Trophoblast cell (in vitro differentiated cells and primary cell): ENCODE results near the gene FUT4.

Experiments
- DNase-seq, 2 donors: peaks; one replicate each; pipeline ENCODE4 v3.0.0-alpha.2; 2016
- H2AFZ ChIP-seq: 2 replicates; pipeline ENCODE4 v1.6.1; 2013; ENCODE audit warnings: low read length, moderate library complexity, mild to moderate bottlenecking; ENCODE audit not compliant: insufficient read depth, poor library complexity
- H2AK5ac ChIP-seq: 2 replicates; pipeline ENCODE4 v1.6.1; 2013; ENCODE audit warnings: mild to moderate bottlenecking, low read length
- H2BK120ac ChIP-seq: 2 replicates; pipeline ENCODE4 v1.6.1; 2013; ENCODE audit warnings: low read length, mild to moderate bottlenecking, moderate library complexity; ENCODE audit not compliant: insufficient read depth, poor library complexity
- H2BK12ac ChIP-seq: 2 replicates; pipeline ENCODE4 v1.6.1; 2013; ENCODE audit warnings: mild to moderate bottlenecking, low read length, moderate library complexity
- H2BK5ac ChIP-seq: 2 replicates; pipeline ENCODE4 v1.6.1; 2013; ENCODE audit warnings: low read length, low read depth, moderate library complexity, mild to moderate bottlenecking; ENCODE audit not compliant: poor library complexity
- H3K14ac ChIP-seq: 2 replicates; pipeline ENCODE4 v1.6.1; 2013; ENCODE audit warnings: mild to moderate bottlenecking, low read length
- H3K18ac ChIP-seq: 2 replicates; pipeline ENCODE4 v1.6.1; 2013; ENCODE audit warnings: mild to moderate bottlenecking, low read length
- H3K23ac ChIP-seq: 2 replicates; pipeline ENCODE4 v1.6.1; 2013; ENCODE audit warnings: low read length
- H3K27ac ChIP-seq: 2 replicates; pipeline ENCODE4 v1.5.1; 2013; ENCODE audit warnings: low read depth, mild to moderate bottlenecking, inconsistent platforms, low read length, moderate library complexity
- H3K27me3 ChIP-seq: 2 replicates; pipeline ENCODE4 v1.6.1; 2013; ENCODE audit warnings: inconsistent platforms, mild to moderate bottlenecking, low read length, moderate library complexity; ENCODE audit not compliant: insufficient read depth
- H3K36me3 ChIP-seq, 2 experiments: 1 replicate in 1 of 2; 2 replicates in 1 of 2; pipeline ENCODE4 v1.6.1; 2013; ENCODE audit warnings: low read length in 2 of 2, mild to moderate bottlenecking in 2 of 2, moderate library complexity in 1 of 2; ENCODE audit not compliant: insufficient read depth in 2 of 2, control insufficient read depth in 1 of 2
- H3K4ac ChIP-seq: 2 replicates; pipeline ENCODE4 v1.6.1; 2013; ENCODE audit warnings: low read depth, mild to moderate bottlenecking, low read length, moderate library complexity
- H3K4me1 ChIP-seq, 2 experiments: 1 replicate in 1 of 2; 2 replicates in 1 of 2; pipeline ENCODE4 v1.6.1; 2013; ENCODE audit warnings: low read length in 2 of 2, mild to moderate bottlenecking in 2 of 2, moderate library complexity in 1 of 2; ENCODE audit not compliant: insufficient read depth in 2 of 2, control insufficient read depth in 1 of 2
- H3K4me2 ChIP-seq: 2 replicates; pipeline ENCODE4 v1.6.1; 2013; ENCODE audit warnings: inconsistent platforms, mild to moderate bottlenecking, low read length, moderate library complexity
- H3K4me3 ChIP-seq: 2 replicates; pipeline ENCODE4 v1.5.1; 2013; ENCODE audit warnings: mild to moderate bottlenecking, low read depth, low read length, inconsistent platforms
- H3K79me1 ChIP-seq: one replicate; pipeline ENCODE4 v1.6.1; 2013; ENCODE audit warnings: low read length
- H3K79me2 ChIP-seq: 2 replicates; pipeline ENCODE4 v1.6.1; 2013; ENCODE audit warnings: low read length, mild to moderate bottlenecking; ENCODE audit not compliant: control insufficient read depth, insufficient read depth, poor library complexity
- H3K9ac ChIP-seq: 2 replicates; pipeline ENCODE4 v1.6.1; 2013; ENCODE audit warnings: mild to moderate bottlenecking, low read length
- H3K9me3 ChIP-seq: 2 replicates; pipeline ENCODE4 v1.6.1; 2013; ENCODE audit warnings: low read depth, mild to moderate bottlenecking, control low read depth, inconsistent platforms, low read length; ENCODE audit not compliant: insufficient read depth
- H4K12ac ChIP-seq: 2 replicates; pipeline ENCODE4 v1.6.1; 2013; ENCODE audit warnings: low read depth, mild to moderate bottlenecking, low read length, moderate library complexity
- H4K8ac ChIP-seq: 2 replicates; pipeline ENCODE4 v1.6.1; 2013; ENCODE audit warnings: low read depth, mild to moderate bottlenecking, low read length, moderate library complexity
- H4K91ac ChIP-seq: one replicate; pipeline ENCODE4 v1.6.1; 2013; ENCODE audit warnings: low read depth, mild to moderate bottlenecking, low read length, moderate library complexity
- WGBS: extraction: QIAGEN DNeasy Blood & Tissue Kit; methylation state at CpG from one replicate; pipeline ENCODE4 v1.1.7; 2013; ENCODE audit warnings: missing lambda C conversion rate; ENCODE audit not compliant: insufficient read length, insufficient coverage; ENCODE audit errors: extremely low coverage; 5-methylcytosine and 5-hydroxymethylcytosine counted together

The FUT4 gene

DNA sequence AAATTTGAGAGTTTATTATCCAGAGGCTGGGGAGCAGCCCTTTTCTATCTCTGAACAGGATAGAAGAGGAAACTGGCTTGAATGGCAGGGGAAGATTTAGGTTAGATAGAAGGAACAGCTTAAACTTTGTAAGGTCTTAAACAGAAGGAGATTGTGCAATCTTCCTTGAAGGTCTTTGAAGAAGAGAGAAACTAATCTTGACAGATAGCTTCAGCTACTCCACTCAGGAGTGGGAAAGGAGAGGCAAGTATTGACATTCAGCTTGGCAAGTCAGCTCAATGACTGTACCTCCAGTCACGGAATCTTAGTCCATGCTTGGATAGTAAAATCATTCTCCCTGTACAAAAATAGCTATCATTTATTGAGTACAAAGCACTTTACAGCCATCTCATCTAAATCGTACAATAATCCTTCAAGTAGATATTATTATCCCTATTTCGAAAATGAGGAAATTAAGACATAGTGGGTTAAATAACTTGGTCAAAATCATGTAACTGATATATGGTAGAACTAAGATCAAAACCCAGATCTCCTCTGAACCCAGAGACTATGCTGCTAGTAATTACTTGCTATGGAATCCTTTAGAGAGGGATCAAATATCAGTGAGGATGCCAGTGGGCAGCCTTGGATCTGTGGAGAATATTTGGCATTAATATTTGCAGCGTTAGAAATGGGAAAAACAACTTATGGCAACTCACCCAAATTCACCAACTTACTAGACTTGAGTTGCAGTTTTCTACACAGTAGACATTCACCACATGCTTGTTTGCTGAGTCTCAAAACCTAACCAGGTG, 16.9 kb upstream of the FUT4 start:
- no peaks in the 10 kb centered on the region for H3K79me2 ChIP-seq
- H3K4me2 ChIP-seq = no peak overlapping the region
- no peak overlapping the region for H4K8ac ChIP-seq
- no peaks in the 10 kb centered on the region for H3K27me3 ChIP-seq
- no peak overlapping the region for H2AK5ac ChIP-seq
- no peak overlapping the region for H2BK120ac ChIP-seq
- no peak overlapping the region for H4K91ac ChIP-seq
- H2BK5ac ChIP-seq = no peak overlapping the region
- H4K12ac ChIP-seq = no peak overlapping the region
- H3K18ac ChIP-seq = no peak overlapping the region
- H3K79me1 ChIP-seq = no peaks in the 10 kb centered on the region
- no peak overlapping the region for H3K9ac ChIP-seq
- H3K4ac ChIP-seq = no peak overlapping the region
- H2AFZ ChIP-seq = no peak overlapping the region
- no peak for DNase-seq
- peaks cover 0 to 5% of the 10 kb centered on the region in 2 experiments for H3K4me1 ChIP-seq
- H3K36me3 ChIP-seq = no peaks in the 10 kb centered on the region
- H3K9me3 ChIP-seq = no peaks in the 10 kb centered on the region
- no CpG with 5 or more reads among the region's 4 CpGs for WGBS
- no peak overlapping the region for H3K23ac ChIP-seq
- no peak overlapping the region for H2BK12ac ChIP-seq
- no peak overlapping the region for H3K4me3 ChIP-seq
- H3K14ac ChIP-seq = no peak overlapping the region
- no peak overlapping the region for H3K27ac ChIP-seq

DNA sequence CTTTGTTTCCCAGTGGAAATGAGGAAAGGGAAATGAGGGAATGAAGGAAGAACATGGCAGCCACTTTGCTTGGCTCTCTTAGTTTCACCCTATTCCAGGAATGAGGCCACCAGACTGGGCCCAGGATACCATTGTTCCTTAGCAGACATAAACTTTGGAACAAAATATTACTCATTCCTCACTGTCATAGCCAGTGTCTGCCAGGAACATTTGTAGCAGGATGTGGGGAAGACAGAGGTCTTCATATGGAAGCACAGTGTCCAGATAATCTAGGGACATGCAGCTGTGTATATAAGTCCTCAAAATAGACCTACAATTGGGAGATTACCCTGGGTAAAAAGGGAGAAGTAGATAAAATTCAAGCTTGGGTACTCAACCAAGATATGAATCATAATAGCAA, 15.2 kb upstream of the FUT4 start:
- no peaks in the 10 kb centered on the region for H3K36me3 ChIP-seq
- DNase-seq = no peak

DNA sequence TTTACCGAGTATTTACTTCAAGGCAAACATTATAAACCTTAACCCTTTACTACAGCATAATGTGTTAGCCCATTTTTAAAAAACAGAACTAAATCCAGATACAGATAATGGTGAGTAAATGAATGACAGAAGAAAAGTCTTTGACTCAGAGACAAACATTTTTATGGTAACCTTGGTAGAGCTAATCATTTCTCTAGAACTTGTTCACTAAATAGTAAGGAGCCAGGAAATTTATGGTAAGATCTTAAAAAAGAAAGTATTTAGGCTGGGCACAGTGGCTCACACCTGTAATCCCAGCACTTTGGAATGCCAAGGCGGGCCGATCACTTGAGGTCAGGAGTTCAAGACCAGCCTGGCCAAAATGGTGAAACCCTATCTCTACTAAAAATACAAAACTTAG, 11.5 kb upstream of the FUT4 start:
- Histone ChIP-seq H3K18ac (no peak overlapping the region), H3K27ac (no peak overlapping the region), H3K14ac (no peak overlapping the region), H3K9me3 (no peaks in the 10 kb centered on the region), H2BK5ac (no peak overlapping the region), H3K36me3 (no peaks in the 10 kb centered on the region), H3K4ac (no peak overlapping the region), H2BK120ac (no peak overlapping the region), H2AK5ac (no peak overlapping the region), H4K12ac (no peak overlapping the region), H3K23ac (no peak overlapping the region), H4K91ac (no peak overlapping the region), H3K79me1 (no peaks in the 10 kb centered on the region), H3K4me3 (no peak overlapping the region), H2BK12ac (no peak overlapping the region), H3K27me3 (no peaks in the 10 kb centered on the region), H2AFZ (no peak overlapping the region), H4K8ac (no peak overlapping the region), H3K79me2 (no peaks in the 10 kb centered on the region), H3K9ac (no peak overlapping the region), H3K4me1 (peaks cover 0 to 3% of the 10 kb centered on the region in 2 experiments), H3K4me2 (no peak overlapping the region)
- no peak for DNase-seq
- WGBS = no CpG with 5 or more reads among the region's 3 CpGs

More for the DNA sequence above, 15.2 kb upstream of the FUT4 start:
- H3K18ac ChIP-seq = no peak overlapping the region
- peaks cover 0 to 5% of the 10 kb centered on the region in 2 experiments for H3K4me1 ChIP-seq
- no peaks in the 10 kb centered on the region for H3K79me2 ChIP-seq
- H3K9ac ChIP-seq = no peak overlapping the region
- H4K8ac ChIP-seq = no peak overlapping the region
- H2BK5ac ChIP-seq = no peak overlapping the region
- no peak overlapping the region for H4K91ac ChIP-seq
- H3K4ac ChIP-seq = no peak overlapping the region
- H3K9me3 ChIP-seq = no peaks in the 10 kb centered on the region
- H3K23ac ChIP-seq = no peak overlapping the region
- no peak overlapping the region for H3K14ac ChIP-seq
- H3K27me3 ChIP-seq = no peaks in the 10 kb centered on the region
- no peaks in the 10 kb centered on the region for H3K79me1 ChIP-seq
- no peak overlapping the region for H3K4me3 ChIP-seq
- H2BK12ac ChIP-seq = no peak overlapping the region
- H2AK5ac ChIP-seq = no peak overlapping the region
- no peak overlapping the region for H2AFZ ChIP-seq
- no peak overlapping the region for H2BK120ac ChIP-seq
- no peak overlapping the region for H3K4me2 ChIP-seq
- H4K12ac ChIP-seq = no peak overlapping the region
- no peak overlapping the region for H3K27ac ChIP-seq

DNA sequence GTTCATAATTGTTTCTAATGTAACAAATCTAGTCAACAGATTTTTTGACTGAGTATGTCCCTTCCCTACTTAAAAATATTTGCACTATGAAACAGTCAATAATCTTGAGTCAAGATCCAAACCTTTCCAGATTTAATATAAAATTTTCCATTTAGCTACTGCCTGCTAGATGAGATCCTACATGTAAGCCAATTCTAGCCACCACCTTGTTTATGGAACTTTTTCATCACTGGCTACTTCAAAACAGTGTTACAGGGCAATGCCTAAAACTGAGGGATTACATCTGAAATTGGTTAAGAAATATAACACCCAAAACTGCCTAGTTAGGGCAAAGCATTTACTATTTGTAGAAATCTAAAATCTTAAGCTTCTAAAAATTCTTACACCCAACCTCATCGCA, 10.5 kb upstream of the FUT4 start:
- WGBS = no CpG with 5 or more reads among the region's 1 CpG

More for the DNA sequence above, 10.5 kb upstream of the FUT4 start:
- no peak for DNase-seq
- Histone ChIP-seq H2BK5ac (no peak overlapping the region), H3K79me1 (no peaks in the 10 kb centered on the region), H4K91ac (no peak overlapping the region), H3K79me2 (no peaks in the 10 kb centered on the region), H2BK120ac (no peak overlapping the region), H2BK12ac (no peak overlapping the region), H4K8ac (no peak overlapping the region), H3K36me3 (no peaks in the 10 kb centered on the region), H3K27ac (no peak overlapping the region), H2AFZ (no peak overlapping the region), H3K23ac (no peak overlapping the region), H3K4me3 (no peak overlapping the region), H3K4ac (no peak overlapping the region), H3K4me1 (peaks cover 0 to 3% of the 10 kb centered on the region in 2 experiments), H3K18ac (no peak overlapping the region), H2AK5ac (no peak overlapping the region), H3K9ac (no peak overlapping the region), H3K27me3 (no peaks in the 10 kb centered on the region), H3K4me2 (no peak overlapping the region), H3K14ac (no peak overlapping the region), H3K9me3 (no peaks in the 10 kb centered on the region), H4K12ac (no peak overlapping the region)
